DOHH2 (cell line): ENCODE data around the gene OR2AE1.

Experiments
- H3F3A ChIP-seq: fragments of 200-600 bp; sonication (generic), shearing (Covaris generic); 2 replicates; pipeline ENCODE4 v1.6.0; 2016; ENCODE audit warnings: antibody characterized with exemption, mild to moderate bottlenecking; ENCODE audit not compliant: control insufficient read depth, insufficient read depth
- H3K27ac ChIP-seq: fragments of 200-600 bp; sonication (generic); 2 replicates; pipeline ENCODE4 v1.5.1; 2014; ENCODE audit warnings: low read depth, mild to moderate bottlenecking, low read length, moderate library complexity
- H3K27me3 ChIP-seq: fragments of 200-600 bp; sonication (generic); 2 replicates; pipeline ENCODE4 v1.6.1; 2014; ENCODE audit warnings: mild to moderate bottlenecking, low read length, mixed read lengths; ENCODE audit not compliant: control insufficient read depth
- H3K36me3 ChIP-seq: fragments of 200-600 bp; sonication (generic); 2 replicates; pipeline ENCODE4 v1.6.1; 2014; ENCODE audit warnings: mild to moderate bottlenecking, low read length, moderate library complexity, mixed read lengths; ENCODE audit not compliant: control insufficient read depth
- H3K4me1 ChIP-seq: fragments of 200-600 bp; sonication (generic); 2 replicates; pipeline ENCODE4 v1.6.1; 2014; ENCODE audit warnings: mild to moderate bottlenecking, low read length, mixed read lengths; ENCODE audit not compliant: control insufficient read depth
- H3K4me2 ChIP-seq: fragments of 200-600 bp; sonication (generic); 2 replicates; pipeline ENCODE4 v1.6.0; 2014; ENCODE audit warnings: mild to moderate bottlenecking, low read length, moderate library complexity
- H3K4me3 ChIP-seq: fragments of 200-600 bp; sonication (generic); 2 replicates; pipeline ENCODE4 v1.5.1; 2014; ENCODE audit warnings: mild to moderate bottlenecking, low read length, mixed read lengths
- H3K79me2 ChIP-seq: fragments of 200-600 bp; sonication (generic); 2 replicates; pipeline ENCODE4 v1.6.1; 2014; ENCODE audit warnings: mild to moderate bottlenecking, low read length, mixed read lengths; ENCODE audit not compliant: control insufficient read depth
- H3K9me2 ChIP-seq: fragments of 200-600 bp; sonication (generic); replicated peaks from 2 replicates; pipeline ENCODE4 v1.6.1; 2014; ENCODE audit warnings: mild to moderate bottlenecking, low read length, mixed read lengths; ENCODE audit not compliant: control insufficient read depth
- H3K9me3 ChIP-seq: fragments of 200-600 bp; sonication (generic); 2 replicates; pipeline ENCODE4 v1.6.1; 2014; ENCODE audit warnings: antibody characterized with exemption, low read length, mixed read lengths; ENCODE audit not compliant: control insufficient read depth, insufficient read depth
- H4K20me1 ChIP-seq: fragments of 200-600 bp; sonication (generic); 2 replicates; pipeline ENCODE4 v1.6.0; 2014; ENCODE audit warnings: low read depth, mild to moderate bottlenecking, antibody characterized with exemption, low read length, moderate library complexity; ENCODE audit not compliant: control insufficient read depth, insufficient read depth
- EZH2phosphoT487 ChIP-seq: fragments of 200-600 bp; sonication (generic); IDR thresholded peaks from 2 replicates; pipeline ENCODE4 v1.6.1; 2017; ENCODE audit warnings: borderline replicate concordance, mild to moderate bottlenecking, antibody characterized with exemption, low read length, moderate library complexity, mixed read lengths
- TF ChIP-seq, protein P1 (sequence below): fragments of 200-600 bp; sonication (generic); IDR thresholded peaks from one replicate; pipeline ENCODE4 v1.5.1; 2014; ENCODE audit warnings: antibody characterized with exemption, mild to moderate bottlenecking, low read depth, low read length; ENCODE audit not compliant: poor library complexity, severe bottlenecking

OR2AE1 gene

DNA sequence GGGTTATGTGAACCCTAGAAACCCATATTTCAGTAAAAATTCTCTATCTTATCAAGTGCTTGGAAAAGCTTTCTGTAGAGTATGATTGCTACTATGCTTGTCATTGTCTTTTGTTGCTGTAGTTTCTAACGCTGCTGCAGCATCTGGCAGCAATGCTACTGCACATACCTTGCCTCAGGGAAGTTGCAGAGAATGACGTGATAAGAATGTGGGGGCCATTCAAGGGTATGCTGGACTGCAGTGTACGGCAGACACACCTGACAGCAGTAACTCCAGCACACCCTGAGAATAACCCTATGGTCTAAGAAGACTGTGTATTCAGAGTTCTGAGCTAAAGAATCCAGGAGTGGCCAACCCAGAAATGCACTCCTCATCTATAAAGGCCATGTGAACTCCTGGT lies 22.0 kb upstream of the OR2AE1 start:
- Histone ChIP-seq H3K27ac (no peak overlapping the region), H3F3A (peaks cover 5% of the 10 kb centered on the region), H3K79me2 (no peaks in the 10 kb centered on the region), H3K4me2 (no peak overlapping the region), H3K9me3 (no peaks in the 10 kb centered on the region), H3K27me3 (no peaks in the 10 kb centered on the region), H3K36me3 (peaks cover 45% of the 10 kb centered on the region), H4K20me1 (no peaks in the 10 kb centered on the region), H3K4me3 (no peak overlapping the region), H3K4me1 (no peaks in the 10 kb centered on the region), H3K9me2 (no peaks in the 10 kb centered on the region)
- TF ChIP-seq EZH2phosphoT487: no peak
- TF ChIP-seq, protein P1, sequence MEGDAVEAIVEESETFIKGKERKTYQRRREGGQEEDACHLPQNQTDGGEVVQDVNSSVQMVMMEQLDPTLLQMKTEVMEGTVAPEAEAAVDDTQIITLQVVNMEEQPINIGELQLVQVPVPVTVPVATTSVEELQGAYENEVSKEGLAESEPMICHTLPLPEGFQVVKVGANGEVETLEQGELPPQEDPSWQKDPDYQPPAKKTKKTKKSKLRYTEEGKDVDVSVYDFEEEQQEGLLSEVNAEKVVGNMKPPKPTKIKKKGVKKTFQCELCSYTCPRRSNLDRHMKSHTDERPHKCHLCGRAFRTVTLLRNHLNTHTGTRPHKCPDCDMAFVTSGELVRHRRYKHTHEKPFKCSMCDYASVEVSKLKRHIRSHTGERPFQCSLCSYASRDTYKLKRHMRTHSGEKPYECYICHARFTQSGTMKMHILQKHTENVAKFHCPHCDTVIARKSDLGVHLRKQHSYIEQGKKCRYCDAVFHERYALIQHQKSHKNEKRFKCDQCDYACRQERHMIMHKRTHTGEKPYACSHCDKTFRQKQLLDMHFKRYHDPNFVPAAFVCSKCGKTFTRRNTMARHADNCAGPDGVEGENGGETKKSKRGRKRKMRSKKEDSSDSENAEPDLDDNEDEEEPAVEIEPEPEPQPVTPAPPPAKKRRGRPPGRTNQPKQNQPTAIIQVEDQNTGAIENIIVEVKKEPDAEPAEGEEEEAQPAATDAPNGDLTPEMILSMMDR: no peak

GRCh38 chr7:99898023-99898357 lies 21.2 kb upstream of the OR2AE1 start:
- no peak overlapping the region for H3K4me2 ChIP-seq
- no peak overlapping the region for H3K4me3 ChIP-seq
- no peaks in the 10 kb centered on the region for H3K4me1 ChIP-seq
- H3K27me3 ChIP-seq: no peaks in the 10 kb centered on the region
- no peaks in the 10 kb centered on the region for H3K9me2 ChIP-seq
- H3K36me3 ChIP-seq: peaks cover 37% of the 10 kb centered on the region
- H3K27ac ChIP-seq: no peak overlapping the region
- no peaks in the 10 kb centered on the region for H3K9me3 ChIP-seq
- peaks cover 5% of the 10 kb centered on the region for H3F3A ChIP-seq
- H4K20me1 ChIP-seq: no peaks in the 10 kb centered on the region
- no peaks in the 10 kb centered on the region for H3K79me2 ChIP-seq
- TF ChIP-seq EZH2phosphoT487: no peak
- TF ChIP-seq, protein P1: no peak

DNA sequence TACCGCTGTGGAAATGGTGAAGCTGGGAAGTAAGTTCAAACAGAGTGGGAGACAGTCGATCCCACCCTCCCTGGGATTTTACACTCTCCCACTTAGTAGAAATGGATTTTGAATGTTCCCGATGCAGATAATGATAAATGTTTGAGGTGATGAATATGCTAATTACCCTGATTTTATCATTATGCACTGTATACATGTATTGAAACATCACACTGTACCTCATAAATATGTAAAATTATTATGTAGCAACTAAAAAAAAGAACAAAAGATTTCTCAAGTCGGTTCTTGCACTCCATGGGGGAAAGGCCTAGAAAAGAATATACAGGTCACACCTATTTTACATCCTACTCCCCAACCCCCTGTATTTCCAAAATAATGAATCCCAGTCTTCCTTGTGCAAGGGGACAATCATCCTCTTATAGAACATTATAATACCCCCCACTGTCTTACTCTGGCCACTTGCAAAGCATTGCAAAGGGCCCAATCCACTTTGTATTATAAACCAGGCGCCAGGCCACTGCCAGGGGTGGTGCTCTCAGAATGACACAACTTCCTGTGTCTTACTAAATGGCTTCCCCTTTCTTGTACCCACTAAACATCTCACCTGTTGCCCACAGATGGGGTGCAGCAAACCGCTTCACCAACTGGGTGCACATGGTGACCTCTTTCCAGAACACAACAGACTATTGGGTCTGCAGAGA lies 20.6 kb upstream of the OR2AE1 start:
- TF ChIP-seq EZH2phosphoT487: no peak
- TF ChIP-seq, protein P1: no peak
- Histone ChIP-seq H3K9me2 (no peaks in the 10 kb centered on the region), H3K4me3 (no peak overlapping the region), H3F3A (peaks cover 5% of the 10 kb centered on the region), H3K4me2 (no peak overlapping the region), H4K20me1 (no peaks in the 10 kb centered on the region), H3K79me2 (no peaks in the 10 kb centered on the region), H3K27me3 (no peaks in the 10 kb centered on the region), H3K4me1 (no peaks in the 10 kb centered on the region), H3K27ac (no peak overlapping the region), H3K9me3 (no peaks in the 10 kb centered on the region), H3K36me3 (peaks cover 32% of the 10 kb centered on the region)
